ENCODE measurements around the gene CDK8.

- TF ChIP-seq CTCF (conservative IDR thresholded peaks at IDR 0.05; ENCODE audit: low read depth in 2 of 2) (no peak), EZH2 (IDR thresholded peaks at IDR 0.05; ENCODE audit: low read depth, unreplicated experiment) (no peak), EZH2phosphoT487 (IDR thresholded peaks at IDR 0.05; ENCODE audit: unreplicated experiment) (no peak), POLR2AphosphoS5 (IDR thresholded peaks at IDR 0.05; ENCODE audit: low read depth) (no peak), REST (IDR thresholded peaks at IDR 0.05; ENCODE audit: unreplicated experiment) (no peak), ZNF114 (CRISPR knock-in tag; IDR thresholded peaks at IDR 0.05) (no peak)
Observed at GRCh38 chr13:26362261-26362660, 108.3 kb downstream of the CDK8 start.

Measured in GM23338 (cell line).